NOMO-1 (cell line): ENCODE measurements around the gene C20orf141.
"Not testable (repeated sequence)": the region's sequence is repeated elsewhere in the genome, so short reads cannot be mapped to it uniquely, and the experiment has no call there.

Experiments
- DNase-seq, 2 experiments: peaks; one replicate each; lab custom pipeline; 2025; ENCODE audit not compliant: unreplicated experiment in 2 of 2; lab: John Stamatoyannopoulos, UW

The C20orf141 gene

DNA sequence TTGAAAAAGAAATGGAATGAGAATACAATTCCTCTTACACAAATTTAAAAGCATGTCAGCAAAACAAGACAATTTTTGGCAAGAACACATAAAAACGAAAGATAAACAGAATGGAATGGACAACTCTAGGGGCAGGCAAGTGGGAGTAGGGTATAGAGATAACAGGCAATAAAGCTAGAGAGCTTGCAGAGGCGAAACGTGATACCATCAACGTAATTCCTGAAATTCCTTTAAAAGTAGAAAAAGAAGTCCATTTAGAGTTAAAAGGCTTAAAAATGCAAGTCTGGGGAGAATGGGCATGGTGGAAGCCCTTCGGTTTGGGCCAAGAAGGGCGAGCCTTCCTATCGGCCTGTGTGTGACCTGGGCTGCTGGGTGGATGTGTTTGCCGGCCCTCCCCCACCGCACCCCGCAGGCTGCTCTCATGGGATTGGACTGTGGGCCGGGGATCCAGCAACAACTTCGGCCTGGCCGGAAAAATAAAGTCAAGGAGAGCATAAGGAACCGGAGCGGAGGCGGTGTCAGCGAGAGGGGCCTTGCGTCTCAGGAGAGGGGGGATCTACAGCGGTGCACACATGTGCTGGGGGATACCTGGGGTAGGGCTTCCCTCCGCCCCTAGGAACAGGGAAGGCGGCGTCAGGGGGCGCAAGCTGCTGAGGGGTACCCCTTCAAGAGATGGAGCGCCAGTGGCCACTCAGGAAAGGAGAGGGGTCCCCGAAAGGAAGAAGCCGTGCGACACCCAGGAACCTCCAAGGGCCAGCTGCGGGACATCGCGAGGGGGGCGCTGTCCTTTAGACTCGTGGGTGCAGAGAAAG, 5.5 kb downstream of the C20orf141 start:
- DNase-seq: no peak

GRCh38 chr20:2820896-2821869, 6.4 kb downstream of the C20orf141 start:
- DNase-seq: no peak

GRCh38 chr20:2822073-2822472, 7.3 kb downstream of the C20orf141 start:
- no peak for DNase-seq

DNA sequence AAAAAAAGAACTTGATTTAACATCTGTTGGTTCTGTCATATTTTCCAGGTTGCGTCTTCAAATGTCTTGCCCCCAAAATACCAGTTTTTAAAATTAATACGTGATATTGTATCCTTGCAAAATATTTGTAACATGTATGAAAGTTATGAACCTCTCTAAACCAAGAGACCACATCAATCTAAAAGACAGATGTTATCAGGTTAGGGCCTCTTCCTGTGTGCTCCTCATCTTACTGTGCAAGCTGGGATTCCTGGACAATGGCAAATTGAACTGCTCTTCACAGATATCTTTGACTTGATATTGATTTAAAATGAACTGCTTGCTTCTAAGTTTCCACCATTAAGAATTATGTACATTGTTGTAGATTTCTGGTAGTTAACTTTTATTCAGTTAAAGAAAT, 11.0 kb downstream of the C20orf141 start:
- no peak for DNase-seq

GRCh38 chr20:2826655-2827054, 11.9 kb downstream of the C20orf141 start:
- no peak for DNase-seq

DNA sequence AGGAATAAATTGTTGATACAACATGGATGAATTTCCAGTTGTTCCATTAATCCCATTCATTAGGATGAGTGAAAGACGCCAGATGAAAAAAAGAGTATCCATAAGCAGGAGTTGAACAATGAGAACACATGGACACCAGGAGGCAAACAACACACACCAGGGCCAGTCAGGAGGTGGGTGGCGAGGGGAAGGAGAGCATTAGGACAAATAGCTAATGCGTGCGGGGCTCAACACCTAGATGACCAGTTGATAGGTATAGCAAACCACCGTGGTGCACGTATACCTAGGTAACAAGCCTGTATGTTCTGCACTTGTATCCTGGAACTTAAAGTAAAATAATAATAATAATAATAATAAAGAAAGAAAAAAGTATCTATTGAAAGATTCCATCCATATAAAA, 14.6 kb downstream of the C20orf141 start:
- no peak for DNase-seq

GRCh38 chr20:2831206-2831605, 16.4 kb downstream of the C20orf141 start:
- not testable (repeated sequence) for DNase-seq

- DNase-seq: no peak
These were observed 19.0 kb downstream of the C20orf141 start for GRCh38 chr20:2833761-2834160.

GRCh38 chr20:2834401-2835110, 19.8 kb downstream of the C20orf141 start:
- no peak for DNase-seq

GRCh38 chr20:2835331-2835796, 20.6 kb downstream of the C20orf141 start:
- no peak for DNase-seq

DNA sequence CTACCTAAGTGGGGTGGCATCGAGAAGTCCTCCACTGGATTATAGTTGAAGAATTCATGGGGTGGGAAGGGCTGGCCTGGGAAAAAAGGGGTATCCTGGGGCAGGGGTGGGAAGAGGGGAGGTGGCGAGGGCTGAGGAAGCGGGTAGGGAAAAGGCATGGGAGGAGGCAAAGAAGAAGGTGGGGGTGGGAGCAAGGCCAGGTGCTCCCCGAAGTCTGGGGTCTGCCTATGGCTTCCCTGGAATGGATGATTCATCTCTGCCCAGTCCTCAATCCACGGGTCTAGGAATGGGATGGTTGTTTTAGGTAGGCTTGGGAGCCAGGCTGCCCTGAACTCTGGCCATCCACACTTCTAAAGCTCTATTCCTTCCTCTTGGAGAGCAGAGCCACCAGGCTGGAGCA, 21.2 kb downstream of the C20orf141 start:
- no peak for DNase-seq

GRCh38 chr20:2837221-2837960, 22.6 kb downstream of the C20orf141 start:
- no peak for DNase-seq

DNA sequence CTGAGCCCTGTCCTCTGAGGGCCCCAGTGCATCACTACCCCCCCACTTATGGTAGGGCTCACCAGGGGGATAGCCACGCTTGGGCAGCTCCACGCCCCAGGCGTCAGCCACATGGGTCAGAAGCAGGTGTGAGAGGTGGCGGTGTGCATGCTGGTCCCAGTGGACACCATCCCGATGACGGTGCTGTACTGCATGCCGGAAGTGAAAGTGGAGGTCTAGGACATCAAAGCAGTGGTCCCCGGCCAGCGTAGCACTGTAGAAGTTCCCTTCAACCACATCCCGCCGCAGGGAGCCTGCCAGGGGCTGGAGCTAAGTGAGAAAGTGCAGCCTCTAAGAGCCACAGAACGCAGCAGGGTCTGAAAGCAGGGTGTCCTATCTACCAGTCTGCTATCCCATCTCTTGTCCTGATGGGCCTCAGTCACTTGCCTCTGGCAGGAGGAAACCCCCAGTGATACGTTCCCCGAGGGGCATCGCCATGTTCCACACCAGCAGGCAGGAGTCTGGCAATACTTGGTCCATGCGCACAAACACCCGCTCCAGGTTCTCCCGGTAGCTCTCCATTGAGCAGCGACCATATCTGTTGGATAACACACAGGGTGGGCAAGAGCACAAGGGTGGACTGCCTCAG, 23.5 kb downstream of the C20orf141 start:
- no peak for DNase-seq

- DNase-seq: no peak
These were observed 24.3 kb downstream of the C20orf141 start for GRCh38 chr20:2838847-2839671.

DNA sequence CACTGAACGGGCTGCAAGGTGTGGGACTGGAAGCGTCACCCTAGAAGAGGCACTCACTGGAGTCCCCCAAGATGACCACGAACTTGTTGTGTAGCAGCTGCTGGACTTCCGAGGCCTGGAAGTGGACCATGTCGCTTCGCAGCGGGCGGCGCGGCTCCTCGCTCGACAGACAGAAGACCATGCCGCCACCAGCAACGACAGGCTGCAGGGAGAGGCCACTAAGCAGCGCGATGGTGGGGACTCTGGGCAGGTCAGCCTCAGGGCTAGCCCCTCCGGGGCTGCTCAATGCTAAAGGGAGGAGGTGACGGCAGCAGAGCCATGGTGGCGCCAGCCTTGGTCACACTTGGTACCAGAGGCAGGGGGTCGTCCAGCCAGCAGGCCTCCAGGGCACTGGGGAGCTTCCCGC, 24.9 kb downstream of the C20orf141 start:
- DNase-seq: no peak

DNA sequence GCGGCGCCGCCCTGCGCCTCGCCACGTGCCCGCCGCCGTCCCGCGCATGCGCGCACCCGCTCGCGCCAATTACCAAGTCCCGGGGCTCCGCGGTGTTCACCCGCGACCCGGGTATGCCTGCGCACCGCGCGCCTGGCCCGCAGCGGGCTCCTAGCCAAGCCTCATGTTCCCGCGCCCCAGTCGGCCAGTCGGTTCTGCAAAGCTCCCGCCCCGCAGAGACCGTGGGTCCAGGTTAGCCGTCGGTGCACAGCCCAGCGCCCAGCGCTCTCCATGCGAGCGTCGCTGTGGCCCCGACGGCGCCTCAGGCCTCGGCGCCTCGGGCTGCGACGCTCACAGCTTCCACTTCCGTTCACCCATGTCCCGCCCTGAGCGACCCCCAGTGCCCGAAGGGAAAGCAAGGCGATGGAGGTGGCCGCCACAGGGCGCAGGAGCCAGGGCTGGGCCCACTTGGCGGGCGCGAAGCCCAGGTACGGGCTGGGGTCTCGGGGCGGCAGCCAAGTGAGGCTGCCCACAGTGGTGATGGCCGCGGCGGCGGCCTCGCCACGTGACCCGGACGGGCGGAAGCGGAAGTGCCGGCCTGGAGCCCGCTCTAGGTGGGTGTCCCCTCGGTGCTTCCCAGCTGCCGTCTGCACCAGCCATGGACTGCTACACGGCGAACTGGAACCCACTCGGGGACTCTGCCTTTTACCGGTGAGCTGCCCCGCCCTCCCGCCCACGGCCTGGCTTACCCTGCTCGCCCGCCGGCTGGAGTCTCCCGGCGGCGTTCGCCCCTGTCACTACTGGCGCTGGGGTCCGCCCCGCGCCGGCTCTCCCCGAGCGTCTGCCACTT, 25.6 kb downstream of the C20orf141 start, which contains the start of the genes PCED1A and VPS16:
Gene PCED1A, minus strand, starts transcription at position 518 of the 829 bp plus-strand sequence. CDS start 743 bp downstream, outside the sequence.
Gene VPS16, plus strand, starts transcription at position 608 of the 829 bp plus-strand sequence. Its CDS starts 30 bp downstream, at position 638.
- DNase-seq: peak; percentile 75 to 76

GRCh38 chr20:2840967-2841531, 26.3 kb downstream of the C20orf141 start:
- peak; percentile 10 to 13 for DNase-seq
